ENCODE data around the gene RAD51B.

RAD51B gene

GRCh38 chr14:68346556-68347343, 527.2 kb downstream of the RAD51B start:
- FAIRE-seq: no peak

- FAIRE-seq: no peak
Measured at GRCh38 chr14:68349900-68350629, 530.5 kb downstream of the RAD51B start.

GRCh38 chr14:68355415-68355814, 535.8 kb downstream of the RAD51B start:
- FAIRE-seq: no peak

GRCh38 chr14:68357777-68358176, 538.2 kb downstream of the RAD51B start:
- no peak for FAIRE-seq

GRCh38 chr14:68358500-68358899, 538.9 kb downstream of the RAD51B start:
- FAIRE-seq: no peak

GRCh38 chr14:68359022-68359836, 539.6 kb downstream of the RAD51B start:
- FAIRE-seq: no peak

GRCh38 chr14:68359837-68360552, 540.4 kb downstream of the RAD51B start:
- no peak for FAIRE-seq

- FAIRE-seq: no peak
Measured at GRCh38 chr14:68361231-68361630, 541.7 kb downstream of the RAD51B start.

GRCh38 chr14:68362846-68363245, 543.3 kb downstream of the RAD51B start:
- FAIRE-seq: no peak

- FAIRE-seq: no peak
Measured at GRCh38 chr14:68363466-68363842, 543.9 kb downstream of the RAD51B start.

GRCh38 chr14:68363843-68364767, 544.5 kb downstream of the RAD51B start:
- no peak for FAIRE-seq

- FAIRE-seq: no peak
Measured at GRCh38 chr14:68364792-68365192, 545.2 kb downstream of the RAD51B start.

- no peak for FAIRE-seq
Measured at GRCh38 chr14:68365228-68365627, 545.6 kb downstream of the RAD51B start.

GRCh38 chr14:68366656-68367055, 547.1 kb downstream of the RAD51B start:
- FAIRE-seq: no peak

- no peak for FAIRE-seq
Measured at GRCh38 chr14:68367536-68367935, 548.0 kb downstream of the RAD51B start.

- no peak for FAIRE-seq
Measured at GRCh38 chr14:68368850-68369249, 549.3 kb downstream of the RAD51B start.

GRCh38 chr14:68369281-68370056, 549.9 kb downstream of the RAD51B start:
- no peak for FAIRE-seq

GRCh38 chr14:68370057-68370360, 550.4 kb downstream of the RAD51B start:
- FAIRE-seq: no peak

- no peak for FAIRE-seq
Measured at GRCh38 chr14:68372368-68372767, 552.8 kb downstream of the RAD51B start.

- no peak for FAIRE-seq
Measured at GRCh38 chr14:68373124-68373646, 553.6 kb downstream of the RAD51B start.
